OCI-LY3 (cell line): Measurements from ENCODE around the gene TCF4.

ENCODE experiments used
- EZH2phosphoT487 ChIP-seq: fragments of 200-600 bp; shearing (Covaris generic); IDR thresholded peaks from 2 replicates; pipeline ENCODE4 v1.6.1; 2018; ENCODE audit warnings: antibody characterized with exemption, mixed run types, low read depth
- TF ChIP-seq, protein P1 (sequence below): fragments of 200-600, 300-600 bp; sonication (generic); IDR thresholded peaks from 2 replicates; pipeline ENCODE4 v1.5.1; 2014; ENCODE audit warnings: antibody characterized with exemption, low read length, low read depth

- TF ChIP-seq, protein P1, sequence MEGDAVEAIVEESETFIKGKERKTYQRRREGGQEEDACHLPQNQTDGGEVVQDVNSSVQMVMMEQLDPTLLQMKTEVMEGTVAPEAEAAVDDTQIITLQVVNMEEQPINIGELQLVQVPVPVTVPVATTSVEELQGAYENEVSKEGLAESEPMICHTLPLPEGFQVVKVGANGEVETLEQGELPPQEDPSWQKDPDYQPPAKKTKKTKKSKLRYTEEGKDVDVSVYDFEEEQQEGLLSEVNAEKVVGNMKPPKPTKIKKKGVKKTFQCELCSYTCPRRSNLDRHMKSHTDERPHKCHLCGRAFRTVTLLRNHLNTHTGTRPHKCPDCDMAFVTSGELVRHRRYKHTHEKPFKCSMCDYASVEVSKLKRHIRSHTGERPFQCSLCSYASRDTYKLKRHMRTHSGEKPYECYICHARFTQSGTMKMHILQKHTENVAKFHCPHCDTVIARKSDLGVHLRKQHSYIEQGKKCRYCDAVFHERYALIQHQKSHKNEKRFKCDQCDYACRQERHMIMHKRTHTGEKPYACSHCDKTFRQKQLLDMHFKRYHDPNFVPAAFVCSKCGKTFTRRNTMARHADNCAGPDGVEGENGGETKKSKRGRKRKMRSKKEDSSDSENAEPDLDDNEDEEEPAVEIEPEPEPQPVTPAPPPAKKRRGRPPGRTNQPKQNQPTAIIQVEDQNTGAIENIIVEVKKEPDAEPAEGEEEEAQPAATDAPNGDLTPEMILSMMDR = no peak
- no peak for TF ChIP-seq EZH2phosphoT487
These were observed 138.4 kb downstream of the TCF4 start for GRCh38 chr18:55449412-55450140.
